ENCODE measurements around the gene RAB18. TPM values are rescaled to one million over a fixed set of nuclear protein-coding genes. Genes with fewer than 3 reads are reported as not detected.
"Not testable (repeated sequence)": the region's sequence is repeated elsewhere in the genome, so short reads cannot be mapped to it uniquely, and the experiment has no call there.

The RAB18 gene
- polyA plus RNA-seq, 4 donors, result 113 to 140 (median 137) TPM

DNA sequence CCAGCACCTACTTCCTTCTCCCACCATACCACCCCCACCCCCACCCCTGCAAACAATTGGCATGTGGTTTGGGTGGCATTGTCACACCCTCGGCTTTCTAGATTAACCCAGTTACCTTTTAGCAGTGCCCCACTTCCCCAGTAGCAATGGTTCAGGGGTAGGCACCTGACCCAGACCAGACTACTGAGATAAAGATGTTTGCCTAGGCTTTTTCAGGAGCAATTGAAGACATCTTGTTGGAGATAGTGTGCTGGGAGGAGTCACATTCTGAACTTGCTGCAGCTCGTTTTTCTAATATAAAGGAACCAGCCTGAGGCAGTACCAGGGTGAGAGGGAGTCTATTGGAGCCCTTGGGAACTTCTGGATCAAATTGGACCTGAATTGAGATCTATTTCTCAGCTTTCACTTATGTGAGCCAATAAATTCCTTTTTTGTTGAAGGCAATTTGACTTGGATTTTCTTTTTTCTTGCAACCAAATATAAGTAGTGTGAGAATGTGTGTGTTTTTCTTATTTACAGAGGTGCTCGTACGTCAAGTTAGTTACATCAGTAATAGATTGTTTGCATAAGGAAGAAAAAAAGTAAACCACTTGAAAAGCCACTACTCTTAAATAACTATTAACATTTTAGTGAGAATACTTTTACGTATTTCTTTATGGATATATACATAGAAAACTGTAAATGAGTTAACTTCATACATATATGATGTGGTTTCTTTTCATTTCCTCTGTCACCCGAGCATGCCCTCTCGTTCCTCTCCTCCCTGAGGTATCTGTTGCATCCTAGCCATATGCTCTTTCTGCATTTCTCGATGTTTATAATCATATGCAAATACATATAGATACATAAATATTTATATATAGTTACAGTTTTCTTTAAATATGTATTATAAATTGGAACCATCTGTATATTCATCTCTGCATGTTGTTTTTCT, 38.0 kb downstream of the RAB18 start:
- DNase-seq (ENCODE audit: low read depth in 4 of 4, low spot score in 3 of 4), result no peak

DNA sequence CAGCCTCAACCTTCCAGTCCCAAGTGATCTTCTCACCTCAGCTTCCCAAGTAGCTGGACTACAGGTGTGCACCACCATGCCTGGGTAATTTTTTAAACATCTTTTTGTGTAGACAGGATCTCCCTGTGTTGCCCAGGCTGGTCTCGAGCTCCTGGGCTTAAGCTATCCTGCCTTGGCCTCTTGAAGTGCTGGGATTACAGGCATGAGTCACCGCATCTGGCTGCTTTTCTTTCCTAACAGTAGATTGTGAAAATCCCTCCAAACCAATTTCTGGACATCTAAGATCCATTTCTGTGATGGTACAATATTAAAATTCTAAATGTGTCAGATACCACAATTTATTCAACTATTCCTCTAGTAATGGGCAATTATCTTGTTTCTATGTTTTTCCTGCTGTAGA, 38.7 kb downstream of the RAB18 start:
- no peak for DNase-seq (ENCODE audit: low read depth in 4 of 4, low spot score in 3 of 4)

DNA sequence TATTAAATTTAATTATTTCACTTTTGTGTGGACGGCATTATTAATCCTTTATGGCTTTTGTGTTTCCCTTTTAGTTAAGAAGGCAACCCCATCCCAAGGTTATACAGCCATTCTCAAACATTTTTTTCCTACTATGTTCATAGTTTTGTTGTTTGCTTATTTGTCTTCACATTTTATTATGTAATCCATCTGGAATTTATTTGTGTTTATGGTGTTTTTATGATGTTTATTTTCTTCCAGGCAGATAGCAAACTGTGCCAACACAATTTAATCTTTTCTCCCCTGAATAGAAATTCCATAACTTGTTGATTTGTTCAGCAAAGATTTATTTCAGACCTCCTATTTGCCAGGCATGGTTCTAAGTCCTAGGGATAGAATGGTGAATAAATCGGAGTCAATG, 42.9 kb downstream of the RAB18 start:
- DNase-seq (ENCODE audit: low read depth in 4 of 4, low spot score in 3 of 4), result no peak

DNA sequence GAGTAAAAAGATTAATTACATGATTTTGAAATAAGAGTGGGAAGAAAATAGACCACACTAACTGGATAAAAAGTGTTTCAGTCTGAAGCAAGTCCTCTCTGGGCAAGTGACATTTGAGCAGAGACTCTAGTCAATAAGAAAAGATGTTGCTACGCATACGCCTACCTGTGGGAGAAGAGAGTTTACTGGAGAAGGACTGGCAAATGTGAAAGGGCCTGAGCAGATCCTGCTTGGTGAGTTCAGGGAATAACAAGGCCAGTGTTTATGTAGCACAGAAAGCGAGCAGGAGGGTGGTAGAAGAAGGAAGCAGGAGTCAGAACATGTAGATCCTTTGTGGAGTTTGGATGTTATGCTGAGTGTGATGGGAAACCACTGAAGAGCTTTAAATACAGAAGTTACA, 43.4 kb downstream of the RAB18 start:
- no peak for DNase-seq (ENCODE audit: low read depth in 4 of 4, low spot score in 3 of 4)

DNA sequence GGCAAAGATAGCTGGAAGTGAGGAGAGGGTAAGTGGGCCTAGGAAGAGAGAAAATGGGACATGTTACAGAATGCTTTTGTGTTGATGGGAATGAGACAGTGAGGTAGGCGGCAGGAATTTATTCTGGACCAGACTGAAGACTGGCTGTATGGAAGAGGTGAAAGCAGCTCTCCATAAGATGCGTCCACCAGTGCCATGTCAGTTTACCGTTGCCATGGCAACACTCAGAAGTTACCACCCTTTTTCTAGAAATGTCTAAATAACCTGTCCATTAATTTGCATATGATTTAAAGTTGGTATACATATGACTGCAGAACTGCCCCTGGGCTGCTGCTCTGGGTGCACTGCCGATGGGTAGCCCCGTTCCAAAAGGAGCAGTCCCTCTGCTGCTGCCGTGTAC, 46.7 kb downstream of the RAB18 start:
- no peak for DNase-seq (ENCODE audit: low read depth in 4 of 4, low spot score in 3 of 4)

DNA sequence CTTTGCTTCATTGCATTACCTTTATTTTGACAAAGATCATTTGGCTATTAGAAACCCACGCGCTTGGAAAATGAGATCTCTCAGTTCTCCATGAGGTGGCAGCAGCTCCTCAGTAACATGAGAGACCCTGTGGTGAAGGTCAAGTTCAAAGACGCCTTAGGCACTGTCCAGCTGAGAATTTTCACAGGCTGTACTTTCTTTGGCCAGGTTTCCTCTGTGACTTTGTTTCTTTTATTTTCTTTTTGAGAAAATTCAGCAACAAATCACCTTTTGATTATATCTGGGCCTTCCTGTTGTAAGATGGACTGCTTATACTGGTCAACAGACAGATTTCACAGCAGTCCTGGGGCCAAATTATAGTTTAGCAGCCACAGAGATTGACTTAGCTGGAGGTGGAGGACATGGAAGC, 54.5 kb downstream of the RAB18 start:
- DNase-seq (ENCODE audit: low read depth in 4 of 4, low spot score in 3 of 4), result peak; percentile 20 to 42 (median 36)

DNA sequence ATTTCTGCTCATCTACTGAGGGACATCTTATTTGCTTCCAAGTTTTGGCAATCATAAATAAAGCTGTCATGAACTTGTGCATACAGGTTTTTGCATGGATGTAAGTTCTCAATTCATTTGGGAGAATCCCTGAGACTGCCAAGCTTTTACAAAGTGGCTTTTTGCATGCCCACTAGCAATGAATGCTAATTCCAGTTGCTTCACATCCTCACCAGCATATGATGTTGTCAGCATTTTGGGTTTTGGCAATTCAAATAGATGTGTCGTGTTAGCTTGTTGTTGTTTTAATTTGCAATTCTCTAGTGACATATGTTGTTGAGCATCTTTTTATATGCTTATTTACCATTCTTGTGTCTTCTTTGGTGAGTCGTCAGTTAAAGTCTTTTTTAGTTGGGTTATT, 57.2 kb downstream of the RAB18 start:
- DNase-seq (ENCODE audit: low read depth in 4 of 4, low spot score in 3 of 4), result no peak

DNA sequence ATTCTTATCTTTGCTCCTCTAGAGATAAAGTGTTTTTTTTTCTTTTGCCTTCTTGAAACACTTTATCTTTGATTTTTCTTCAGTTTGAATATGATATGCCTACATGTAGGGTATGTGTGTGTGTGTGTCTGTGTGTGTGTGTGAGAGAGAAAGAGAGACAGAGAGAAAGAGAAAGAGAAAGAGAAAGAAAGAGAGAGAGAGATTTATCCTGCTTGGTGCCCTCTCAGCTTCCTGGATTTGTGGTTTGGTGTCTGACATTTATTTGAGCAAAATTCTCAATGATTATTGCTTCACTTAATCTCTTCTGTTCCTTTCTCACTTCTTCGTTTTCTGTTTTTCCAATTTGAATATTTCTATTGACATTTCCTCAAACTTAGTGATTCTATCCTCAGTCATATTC, 60.3 kb downstream of the RAB18 start:
- DNase-seq (ENCODE audit: low read depth in 4 of 4, low spot score in 3 of 4), result no peak

DNA sequence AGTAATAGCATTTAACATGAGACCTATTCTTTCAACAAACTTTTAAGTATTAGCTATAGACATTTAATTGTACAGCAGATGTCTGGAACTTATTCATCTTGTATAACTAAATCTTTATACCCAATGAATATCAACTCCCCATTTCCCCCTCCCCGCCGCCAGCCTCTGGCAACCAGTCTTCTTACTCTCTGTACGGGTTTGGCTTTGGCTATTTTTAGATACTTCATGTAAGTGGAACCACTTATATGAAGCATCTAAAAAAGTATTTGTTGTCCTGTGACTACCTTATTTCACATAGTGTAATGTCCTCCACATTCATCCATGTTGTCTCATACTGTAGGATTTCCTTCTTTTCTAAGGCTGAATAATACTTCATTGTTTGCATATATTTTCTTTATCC, 60.8 kb downstream of the RAB18 start:
- DNase-seq (ENCODE audit: low read depth in 4 of 4, low spot score in 3 of 4), result no peak

DNA sequence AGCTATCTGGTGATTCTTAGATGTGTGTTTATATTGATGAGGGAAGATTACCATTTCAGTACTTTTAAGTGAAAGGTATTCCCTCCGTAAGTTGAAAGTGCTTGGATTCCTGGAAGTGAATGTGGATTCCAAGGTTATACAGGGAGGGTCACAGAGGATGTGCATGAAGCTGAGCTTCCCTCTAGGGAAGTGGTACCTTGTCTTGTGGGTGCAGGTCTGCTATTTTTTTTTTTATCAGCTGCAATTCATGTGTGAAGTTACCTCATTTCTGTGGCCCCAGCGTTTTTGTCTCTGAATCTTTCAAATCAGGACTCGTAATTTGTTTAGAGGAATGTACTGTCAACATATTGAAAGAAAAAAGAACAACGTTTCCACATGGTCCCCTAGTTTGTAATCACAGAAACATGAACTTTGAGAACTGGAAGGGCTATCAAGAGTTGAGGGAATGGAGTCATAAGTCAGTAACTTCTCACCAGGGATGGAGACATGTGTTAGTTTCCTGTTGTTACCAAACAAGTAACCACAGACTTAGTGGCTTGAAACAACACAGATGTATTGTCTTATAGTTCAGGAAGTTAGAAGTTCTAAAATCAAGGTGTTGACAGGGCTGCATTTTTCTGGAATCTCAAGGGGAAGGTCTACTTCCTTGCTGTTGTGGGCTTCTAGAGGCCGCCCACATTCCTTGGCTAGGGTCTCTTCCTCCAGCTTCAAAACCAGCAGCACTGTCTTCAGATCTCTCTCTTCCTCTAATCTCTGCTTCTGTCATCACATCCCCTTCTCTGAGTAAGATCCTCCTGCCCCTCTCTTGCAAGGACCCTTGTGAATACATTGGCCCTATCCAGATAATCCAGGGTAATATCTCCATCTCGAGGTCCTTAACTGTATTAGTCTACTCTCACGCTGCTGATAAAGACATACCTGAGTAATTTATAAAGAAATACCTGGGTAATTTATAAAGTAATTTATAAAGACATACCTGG, 64.4 kb downstream of the RAB18 start:
- no peak for DNase-seq (ENCODE audit: low read depth in 4 of 4, low spot score in 3 of 4)

DNA sequence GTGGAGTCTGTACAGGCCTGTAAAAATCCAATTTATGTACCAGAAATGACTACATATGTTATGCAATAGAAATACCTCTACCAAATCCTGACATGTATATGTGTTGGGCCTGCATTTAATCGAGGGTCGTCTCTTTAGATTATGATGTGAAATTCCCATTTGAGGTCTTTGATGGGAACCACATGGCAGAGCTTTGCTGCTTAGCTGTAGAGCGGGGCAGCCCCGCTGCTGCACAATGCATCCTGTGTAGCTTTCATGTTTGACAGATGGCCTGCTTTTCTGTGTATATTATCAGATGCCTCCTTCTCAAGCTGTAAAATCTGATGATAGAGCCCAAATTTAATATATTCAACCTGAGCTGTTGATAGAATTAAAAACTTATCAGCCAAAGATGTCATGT, 65.8 kb downstream of the RAB18 start:
- no peak for DNase-seq (ENCODE audit: low read depth in 4 of 4, low spot score in 3 of 4)

DNA sequence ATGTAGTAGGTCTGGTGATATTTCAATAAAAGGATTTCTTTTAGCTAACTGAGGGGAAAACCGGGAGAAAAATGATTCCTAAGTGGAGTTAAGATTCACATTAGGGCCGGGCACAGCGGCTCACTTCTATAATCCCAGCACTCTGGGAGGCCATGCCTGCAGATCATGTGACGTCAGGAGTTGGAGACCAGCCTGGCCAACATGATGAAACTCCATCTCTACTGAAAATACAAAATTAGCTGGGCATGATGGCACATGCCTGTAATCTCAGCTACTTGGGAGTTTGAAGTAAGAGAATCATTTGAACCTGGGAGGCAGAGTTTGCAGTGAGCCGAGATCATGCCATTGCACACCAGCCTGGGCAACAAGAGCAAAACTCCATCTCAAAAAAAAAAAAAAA, 72.9 kb downstream of the RAB18 start:
- not testable (repeated sequence) for DNase-seq (ENCODE audit: low read depth in 4 of 4, low spot score in 3 of 4)

DNA sequence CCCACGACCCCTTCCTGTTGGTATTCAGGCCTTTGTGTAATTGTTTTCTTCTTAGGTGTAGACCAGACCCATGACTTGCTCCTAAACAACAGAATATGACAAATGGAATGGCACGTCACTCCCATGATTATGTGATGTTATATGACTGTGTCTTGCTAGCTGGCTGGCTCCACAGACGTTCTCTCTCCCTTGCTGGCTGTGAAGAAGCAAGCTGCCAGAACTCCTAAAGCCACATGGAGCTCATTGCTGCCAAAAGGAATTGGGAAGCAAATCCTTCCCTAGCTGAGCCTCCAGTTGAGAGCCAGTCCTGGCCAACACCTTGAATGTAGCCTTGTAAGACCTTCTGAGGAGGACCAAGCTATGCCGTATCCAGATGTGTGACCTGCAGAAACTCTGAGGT, 74.2 kb downstream of the RAB18 start:
- no peak for DNase-seq (ENCODE audit: low read depth in 4 of 4, low spot score in 3 of 4)

DNA sequence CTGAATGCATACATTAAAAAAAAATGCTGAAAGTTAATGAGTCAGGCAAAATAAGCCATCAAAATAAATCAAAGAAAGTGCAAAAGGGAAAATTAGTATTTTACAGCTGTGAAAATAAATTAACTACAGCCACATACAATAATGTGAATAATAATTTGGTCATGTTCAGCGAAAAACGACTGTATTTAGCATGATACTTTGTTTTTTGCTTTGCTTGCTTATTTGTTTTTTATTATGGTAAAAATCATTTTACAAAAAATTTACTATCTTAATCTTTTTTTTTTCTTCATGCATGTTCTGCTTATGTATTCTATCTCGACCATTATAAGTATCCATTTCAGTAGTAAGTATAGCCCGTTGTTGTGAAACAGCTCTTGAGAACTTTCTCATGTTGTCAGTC, 77.1 kb downstream of the RAB18 start:
- no peak for DNase-seq (ENCODE audit: low read depth in 4 of 4, low spot score in 3 of 4)

DNA sequence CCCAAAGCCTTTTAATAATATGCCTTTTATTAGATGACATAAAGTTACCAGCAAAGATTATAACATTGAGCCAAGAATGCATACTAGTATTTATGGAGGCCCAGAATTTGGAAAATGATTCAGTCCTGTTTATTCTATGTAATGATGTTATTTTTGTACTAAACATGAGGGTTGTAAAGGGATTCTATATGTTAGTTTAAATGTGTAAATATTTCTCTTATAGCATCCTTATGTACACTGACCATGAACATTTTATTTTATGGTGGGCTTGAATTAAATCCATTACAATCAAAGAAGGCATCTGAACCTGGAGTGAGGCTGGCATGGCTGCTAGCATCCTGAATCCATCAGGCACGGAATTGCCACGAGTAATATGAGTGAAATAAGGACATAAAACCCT, 80.2 kb downstream of the RAB18 start:
- no peak for DNase-seq (ENCODE audit: low read depth in 4 of 4, low spot score in 3 of 4)

Other genes with a start within 250 kb of the RAB18 start
- gene MKX, start 241.5 kb downstream of the RAB18 start, polyA plus RNA-seq (ENCODE audit: insufficient read length in 4 of 4), result under 1 TPM; 0.06 to 0.45 (median 0.19) TPM

Measured in right renal pelvis (tissue), 4 donors.